Breast epithelium (tissue), 3 donors: ENCODE measurements around the gene DDHD1.

Experiments
- CTCF ChIP-seq, 3 donors: fragments of 450-650 bp; IDR thresholded peaks; one replicate each; pipeline ENCODE4 v1.5.1; 2016 to 2017; ENCODE audit warnings: antibody characterized with exemption in 3 of 3, mild to moderate bottlenecking in 3 of 3, moderate library complexity in 3 of 3
- POLR2AphosphoS5 ChIP-seq, 3 donors: sonication (generic); formaldehyde crosslinking; IDR thresholded peaks; one replicate each; pipeline ENCODE4 v1.6.1; 2017; ENCODE audit warnings: antibody characterized with exemption in 3 of 3

DNA sequence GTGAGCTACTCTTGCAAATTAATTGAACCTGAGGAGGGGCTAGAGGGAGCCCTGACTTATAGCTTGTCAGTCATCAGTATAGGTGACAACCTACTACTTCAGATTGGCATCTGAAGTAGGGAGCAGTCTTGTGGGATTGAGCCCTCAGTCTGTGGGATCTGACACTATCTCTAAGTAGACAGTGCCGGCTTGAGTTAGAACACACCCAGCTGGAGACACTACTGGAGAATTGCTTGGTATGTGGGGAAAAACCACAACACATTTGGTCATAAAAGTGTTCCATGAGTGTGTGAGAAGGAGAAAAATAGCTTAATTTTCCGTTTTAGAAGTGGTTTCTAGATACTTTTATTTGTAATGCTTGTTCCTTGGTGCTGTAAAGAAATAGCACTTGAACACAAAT, 30.5 kb upstream of the DDHD1 start:
- TF ChIP-seq CTCF (IDR thresholded peaks at IDR 0.05) = no peak
- no peak for TF ChIP-seq POLR2AphosphoS5 (IDR thresholded peaks at IDR 0.05)
